Peyer's patch (tissue), 4 donors: ENCODE measurements around the gene TMEM184A.
"Not testable (repeated sequence)": the region's sequence is repeated elsewhere in the genome, so short reads cannot be mapped to it uniquely, and the experiment has no call there.

Source experiments
- CTCF ChIP-seq, 6 experiments: fragments of 450-650 bp in 4 of 6; fragments of 200-600 bp in 2 of 6; sonication (generic) in 1 of 6; IDR thresholded peaks; one replicate each; pipeline ENCODE4 v1.5.1; 2017 to 2019; ENCODE audit warnings: antibody characterized with exemption in 6 of 6, mild to moderate bottlenecking in 3 of 6, moderate library complexity in 1 of 6
- POLR2A ChIP-seq, 2 donors: fragments of 450-650 bp; IDR thresholded peaks; one replicate each; pipeline ENCODE4 v1.5.1; 2017; ENCODE audit warnings: antibody characterized with exemption in 2 of 2, mild to moderate bottlenecking in 2 of 2, moderate library complexity in 2 of 2

DNA sequence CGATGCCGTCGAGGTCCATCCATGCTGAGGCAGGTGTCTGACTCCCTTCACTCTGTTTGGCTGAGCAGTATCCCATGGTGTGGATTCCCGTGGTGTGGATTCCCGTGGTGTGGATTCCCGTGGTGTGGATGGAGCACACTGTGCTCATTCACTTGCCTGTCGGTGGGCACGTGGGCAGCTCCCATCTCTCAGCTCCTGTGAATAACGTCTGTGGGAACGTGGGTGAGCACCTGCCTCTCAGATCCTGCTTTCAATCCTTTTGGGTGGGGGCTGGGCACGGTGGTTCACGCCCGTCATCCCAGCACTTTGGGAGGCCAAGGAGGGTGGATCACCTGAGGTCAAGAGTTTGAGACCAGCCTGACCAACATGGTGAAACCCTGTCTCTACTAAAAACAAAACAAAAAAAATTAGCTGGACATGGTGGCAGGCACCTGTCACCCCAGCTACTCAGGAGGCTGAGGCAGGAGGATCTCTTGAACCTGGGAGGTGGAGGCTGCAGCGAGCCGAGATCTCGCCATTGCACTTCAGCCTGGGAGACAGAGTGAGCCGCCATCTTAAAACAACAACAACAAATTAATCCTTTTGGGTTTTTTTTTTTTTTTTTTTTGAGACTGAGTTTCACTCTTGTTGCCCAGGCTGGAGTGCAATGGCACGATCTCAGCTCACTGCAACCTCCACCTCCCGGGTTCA, 27.4 kb upstream of the TMEM184A start:
- not testable (repeated sequence) for TF ChIP-seq CTCF, POLR2A (IDR thresholded peaks at IDR 0.05)
